Keratinocyte (primary cell): Measurements from ENCODE around the gene RBM47. TPM values are rescaled to one million over a fixed set of nuclear protein-coding genes. Genes with fewer than 3 reads are reported as not detected.

ENCODE experiments used
- DNase-seq: peaks from one replicate; pipeline ENCODE4 v3.0.0-alpha.2; 2011; ENCODE audit warnings: low read depth, missing footprints, low spot score
- FAIRE-seq: peaks from 2 replicates; lab custom pipeline; 2011; peaks lifted over from hg19 to GRCh38; lab: Jason Lieb, UNC
- H2AFZ ChIP-seq: 2 replicates; pipeline ENCODE4 v1.6.0; 2012; ENCODE audit warnings: low read length, control low read depth, inconsistent platforms; ENCODE audit not compliant: control insufficient read depth
- H3K27ac ChIP-seq: 2 replicates; pipeline ENCODE4 v1.5.1; 2011; ENCODE audit warnings: low read length; ENCODE audit not compliant: control insufficient read depth, insufficient read depth
- H3K27me3 ChIP-seq: 3 replicates; pipeline ENCODE4 v1.6.0; 2011; ENCODE audit warnings: low read length; ENCODE audit not compliant: control insufficient read depth, insufficient read depth; ENCODE audit errors: extremely low read depth
- H3K36me3 ChIP-seq, 2 experiments: 2 replicates in 1 of 2; 3 replicates in 1 of 2; pipeline ENCODE4 v1.5.1; 2011; ENCODE audit warnings: low read length in 2 of 2, mild to moderate bottlenecking in 1 of 2; ENCODE audit not compliant: control insufficient read depth in 2 of 2, insufficient read depth in 2 of 2; ENCODE audit errors: extremely low read depth in 1 of 2
- H3K4me1 ChIP-seq: 3 replicates; pipeline ENCODE4 v1.5.1; 2011; ENCODE audit warnings: low read length; ENCODE audit not compliant: control insufficient read depth, insufficient read depth; ENCODE audit errors: extremely low read depth
- H3K4me2 ChIP-seq: 3 replicates; pipeline ENCODE4 v1.6.0; 2011; ENCODE audit warnings: low read depth, low read length; ENCODE audit not compliant: control insufficient read depth, insufficient read depth; ENCODE audit errors: extremely low read depth
- H3K4me3 ChIP-seq, 3 experiments: fragments of 200-600 bp in 1 of 3; sonication (generic) in 1 of 3; 2 replicates in 2 of 3; 3 replicates in 1 of 3; pipeline ENCODE4 v1.5.1; 2011 to 2016; ENCODE audit warnings: low read length in 3 of 3, mild to moderate bottlenecking in 3 of 3, control low read depth in 2 of 3, inconsistent platforms in 1 of 3, low read depth in 1 of 3, mixed read lengths in 1 of 3, mixed run types in 1 of 3, moderate library complexity in 1 of 3; ENCODE audit not compliant: control insufficient read depth in 2 of 3, insufficient read depth in 2 of 3; ENCODE audit errors: extremely low read depth in 1 of 3
- H3K79me2 ChIP-seq: 2 replicates; pipeline ENCODE4 v1.6.0; 2012; ENCODE audit warnings: low read length; ENCODE audit not compliant: control insufficient read depth, insufficient read depth
- H3K9ac ChIP-seq: 3 replicates; pipeline ENCODE4 v1.6.0; 2011; ENCODE audit warnings: low read length; ENCODE audit not compliant: control insufficient read depth, insufficient read depth; ENCODE audit errors: extremely low read depth
- H3K9me1 ChIP-seq: 3 replicates; pipeline ENCODE4 v1.6.0; 2011; ENCODE audit warnings: low read length; ENCODE audit not compliant: control insufficient read depth, insufficient read depth; ENCODE audit errors: extremely low read depth
- H3K9me3 ChIP-seq: 2 replicates; pipeline ENCODE4 v1.5.1; 2012; ENCODE audit warnings: low read depth, low read length; ENCODE audit not compliant: control insufficient read depth
- H4K20me1 ChIP-seq: 3 replicates; pipeline ENCODE4 v1.6.0; 2011; ENCODE audit warnings: low read length; ENCODE audit not compliant: control insufficient read depth, insufficient read depth; ENCODE audit errors: extremely low read depth
- CTCF ChIP-seq, 3 experiments: IDR thresholded peaks in 1 of 3; conservative IDR thresholded peaks in 1 of 3; optimal IDR thresholded peaks in 1 of 3; 2 replicates in 2 of 3; 3 replicates in 1 of 3; pipeline versions ENCODE3 to v1.5.1; 2011; ENCODE audit warnings: low read length in 3 of 3, mild to moderate bottlenecking in 3 of 3, moderate library complexity in 2 of 3, control low read depth in 1 of 3, inconsistent platforms in 1 of 3; ENCODE audit not compliant: insufficient read depth in 2 of 3; ENCODE audit errors: extremely low read depth in 1 of 3
- EZH2 ChIP-seq: IDR thresholded peaks from one replicate; pipeline ENCODE4 v1.6.1; 2012; ENCODE audit warnings: inconsistent platforms, mild to moderate bottlenecking, low read length, moderate library complexity
- dilution Hi-C: fragments of 300-500 bp; cut with MboI; formaldehyde crosslinking; loops from one replicate; pipeline ENCODE4 v1.7.0; 2020; ENCODE audit warnings: low sequenced_read_pairs; ENCODE audit not compliant: extremely low pct_ligation_motif_present
- polyA plus RNA-seq, 5 experiments: library from polyadenylated mRNA; depleted of rRNA in 3 of 5; stranded (reverse) in 3 of 5; stranded (forward) in 1 of 5; unstranded in 1 of 5; fragments of >200 nt; gene quantifications; 1 replicate in 1 of 5; 2 replicates in 3 of 5; 3 replicates in 1 of 5; pipeline versions ENCODE4 v1.2.1 to v1.2.3, GENCODE V29; 2011 to 2012; ENCODE audit warnings: missing spikeins in 2 of 5, low read depth in 1 of 5, low replicate concordance in 1 of 5

RBM47 gene
- polyA plus RNA-seq, 1 donor (not counting 4 experiments of a cell fraction or from before 2014, with no cell fraction given), result 6.9 TPM

GRCh38 chr4:40526741-40527140 is 102.9 kb downstream of the RBM47 start:
- H3K36me3 ChIP-seq, result no peaks in the 10 kb centered on the region
- no peak overlapping the region for H3K9ac ChIP-seq
- H3K79me2 ChIP-seq, result no peaks in the 10 kb centered on the region
- no peaks in the 10 kb centered on the region for H3K9me3 ChIP-seq
- no peak for TF ChIP-seq EZH2
- no peak for TF ChIP-seq CTCF (optimal IDR thresholded peaks at IDR 0.05 in 1 of 3, IDR thresholded peaks at IDR 0.05 in 1 of 3, conservative IDR thresholded peaks at IDR 0.05 in 1 of 3; ENCODE audit: extremely low read depth in 1 of 3, insufficient read depth in 2 of 3, low read length in 3 of 3)
- peaks cover 13% of the 10 kb centered on the region for H3K4me1 ChIP-seq
- H3K27me3 ChIP-seq, result no peaks in the 10 kb centered on the region
- H2AFZ ChIP-seq, result no peak overlapping the region
- H3K27ac ChIP-seq, result no peak overlapping the region
- dilution Hi-C loops, result no loop called here
- no peak for DNase-seq
- H3K4me2 ChIP-seq, result no peak overlapping the region
- no peaks in the 10 kb centered on the region for H4K20me1 ChIP-seq
- FAIRE-seq, result no peak
- peaks cover 2% of the 10 kb centered on the region for H3K9me1 ChIP-seq
- H3K4me3 ChIP-seq, result no peak overlapping the region

GRCh38 chr4:40525752-40526598 is 103.7 kb downstream of the RBM47 start:
- peaks cover 11% of the 10 kb centered on the region for H3K4me1 ChIP-seq
- TF ChIP-seq CTCF (optimal IDR thresholded peaks at IDR 0.05 in 1 of 3, IDR thresholded peaks at IDR 0.05 in 1 of 3, conservative IDR thresholded peaks at IDR 0.05 in 1 of 3; ENCODE audit: extremely low read depth in 1 of 3, insufficient read depth in 2 of 3, low read length in 3 of 3), result no peak
- no peak for TF ChIP-seq EZH2
- FAIRE-seq, result peak; percentile 76
- H3K79me2 ChIP-seq, result no peaks in the 10 kb centered on the region
- H4K20me1 ChIP-seq, result no peaks in the 10 kb centered on the region
- no peaks in the 10 kb centered on the region for H3K9me3 ChIP-seq
- dilution Hi-C loops, result no loop called here
- H3K36me3 ChIP-seq, result no peaks in the 10 kb centered on the region
- DNase-seq, result no peak
- peak overlapping the region; percentile 20 for H2AFZ ChIP-seq
- peak overlapping the region; percentile 42 for H3K27ac ChIP-seq
- H3K27me3 ChIP-seq, result no peaks in the 10 kb centered on the region
- H3K4me2 ChIP-seq, result peak overlapping the region; percentile 76
- H3K4me3 ChIP-seq, result peak overlapping the region in 2 of 3 experiments; percentile 10 to 14
- no peak overlapping the region for H3K9ac ChIP-seq
- H3K9me1 ChIP-seq, result peaks cover 2% of the 10 kb centered on the region
